Liver (tissue), 9 donors: ENCODE data around the gene KRTAP10-8. TPM values are rescaled to one million over a fixed set of nuclear protein-coding genes. Genes with fewer than 3 reads are reported as not detected.
"Not testable (repeated sequence)": the region's sequence is repeated elsewhere in the genome, so short reads cannot be mapped to it uniquely, and the experiment has no call there.

Experiments used
- DNase-seq: peaks from one replicate; pipeline ENCODE4 v3.0.0-alpha.2; 2017; ENCODE audit warnings: low spot score
- H3K27ac ChIP-seq, 2 donors: one replicate each; pipeline ENCODE4 v1.7.0; 2013; ENCODE audit warnings: inconsistent platforms in 2 of 2, low read length in 2 of 2, control low read depth in 1 of 2, low read depth in 1 of 2, mild to moderate bottlenecking in 1 of 2
- H3K27me3 ChIP-seq, 4 donors: one replicate each; pipeline versions ENCODE4 v1.6.1 to v1.7.0; 2013; ENCODE audit warnings: low read length in 3 of 4, inconsistent platforms in 1 of 4, mild to moderate bottlenecking in 1 of 4, moderate library complexity in 1 of 4; ENCODE audit not compliant: control insufficient read depth in 4 of 4, insufficient read depth in 4 of 4
- H3K36me3 ChIP-seq, 4 donors: one replicate each; pipeline versions ENCODE4 v1.6.1 to v1.7.0; 2013; ENCODE audit warnings: low read length in 3 of 4, mild to moderate bottlenecking in 3 of 4, low read depth in 1 of 4, moderate library complexity in 1 of 4; ENCODE audit not compliant: control insufficient read depth in 4 of 4, insufficient read depth in 3 of 4
- H3K4me1 ChIP-seq, 4 donors: one replicate each; pipeline versions ENCODE4 v1.6.1 to v1.7.0; 2013; ENCODE audit warnings: low read length in 3 of 4, mild to moderate bottlenecking in 3 of 4, moderate library complexity in 1 of 4; ENCODE audit not compliant: control insufficient read depth in 4 of 4, insufficient read depth in 4 of 4
- H3K4me3 ChIP-seq, 3 donors: one replicate each; pipeline versions ENCODE4 v1.6.1 to v1.7.0; 2013; ENCODE audit warnings: low read length in 3 of 3, control low read depth in 1 of 3, low read depth in 1 of 3, mild to moderate bottlenecking in 1 of 3
- H3K9ac ChIP-seq, 2 donors: one replicate each; pipeline ENCODE4 v1.7.0; 2013; ENCODE audit warnings: low read length in 2 of 2, mild to moderate bottlenecking in 2 of 2, moderate library complexity in 2 of 2, control low read depth in 1 of 2, low read depth in 1 of 2
- H3K9me3 ChIP-seq, 4 donors: one replicate each; pipeline versions ENCODE4 v1.6.1 to v1.7.0; 2013; ENCODE audit warnings: low read length in 3 of 4; ENCODE audit not compliant: control insufficient read depth in 4 of 4
- EGR1 ChIP-seq, 2 donors: IDR thresholded peaks; 2 replicates each; pipeline ENCODE4 v1.6.1; 2016 to 2018; ENCODE audit warnings: antibody characterized with exemption in 2 of 2, low read depth in 2 of 2
- FOXA2 ChIP-seq: IDR thresholded peaks from 2 replicates; pipeline ENCODE4 v1.6.1; 2016; ENCODE audit warnings: antibody characterized with exemption
- GABPA ChIP-seq, 2 donors: IDR thresholded peaks in 1 of 2; conservative IDR thresholded peaks in 1 of 2; 2 replicates each; pipeline ENCODE4 v1.6.1; 2016; ENCODE audit warnings: antibody characterized with exemption in 2 of 2, mild to moderate bottlenecking in 1 of 2, moderate library complexity in 1 of 2
- HNF4A ChIP-seq, 2 donors: conservative IDR thresholded peaks; 2 replicates each; pipeline ENCODE4 v1.6.1; 2016; ENCODE audit warnings: antibody characterized with exemption in 2 of 2, mild to moderate bottlenecking in 2 of 2
- HNF4G ChIP-seq: IDR thresholded peaks from 2 replicates; pipeline ENCODE4 v1.6.1; 2016; ENCODE audit warnings: antibody characterized with exemption
- NR2F2 ChIP-seq: IDR thresholded peaks from 2 replicates; pipeline ENCODE4 v1.6.1; 2016; ENCODE audit warnings: antibody characterized with exemption
- RAD21 ChIP-seq, 2 donors: IDR thresholded peaks; 2 replicates each; pipeline ENCODE4 v1.6.1; 2016; ENCODE audit warnings: antibody characterized with exemption in 2 of 2, mild to moderate bottlenecking in 2 of 2
- RXRA ChIP-seq, 2 donors: IDR thresholded peaks; 2 replicates each; pipeline ENCODE4 v1.6.1; 2017 to 2018; ENCODE audit warnings: antibody characterized with exemption in 2 of 2, mild to moderate bottlenecking in 1 of 2
- SP1 ChIP-seq: IDR thresholded peaks from 2 replicates; pipeline ENCODE4 v1.6.1; 2018; ENCODE audit warnings: antibody characterized with exemption, mild to moderate bottlenecking
- TAF1 ChIP-seq: conservative IDR thresholded peaks from 2 replicates; pipeline ENCODE4 v1.6.1; 2016; ENCODE audit warnings: antibody characterized with exemption, mild to moderate bottlenecking
- YY1 ChIP-seq: IDR thresholded peaks from 2 replicates; pipeline ENCODE4 v1.6.1; 2016; ENCODE audit warnings: antibody characterized with exemption, mild to moderate bottlenecking
- WGBS: extraction: QIAGEN DNeasy Blood & Tissue Kit; methylation state at CpG from one replicate; pipeline ENCODE4 v1.1.7; 2013; 5-methylcytosine and 5-hydroxymethylcytosine counted together
- polyA plus RNA-seq, 2 donors: library from polyadenylated mRNA; stranded (reverse) in 1 of 2; unstranded in 1 of 2; fragments of 200-250 nt in 1 of 2; fragments of >200 nt in 1 of 2; fragmentation: Nextera tagmentation in 1 of 2; extraction: Ambion mirVana in 1 of 2; gene quantifications; one replicate each; pipeline versions ENCODE4 v1.2.1 to v1.2.3, GENCODE V29; 2013 to 2015
- total RNA-seq, 2 donors: library from RNA; depleted of rRNA; stranded (reverse); fragments of >200 nt; gene quantifications; one replicate each; pipeline ENCODE4 v1.2.3, GENCODE V29; 2014
- TF ChIP-seq, protein P1 (sequence below): IDR thresholded peaks from 2 replicates; pipeline ENCODE4 v1.6.1; 2016; ENCODE audit warnings: antibody characterized with exemption
- TF ChIP-seq, protein P2 (sequence below): fragments of 150-350 bp; IDR thresholded peaks from 2 replicates; pipeline ENCODE4 v1.5.1; 2017; ENCODE audit warnings: improper control_type of control experiment, low read depth, low read length; ENCODE audit not compliant: missing input control
- TF ChIP-seq, protein P3 (sequence below): IDR thresholded peaks from 2 replicates; pipeline ENCODE4 v1.6.1; 2016; ENCODE audit warnings: antibody characterized with exemption, mild to moderate bottlenecking
- TF ChIP-seq, protein P4 (sequence below): IDR thresholded peaks from 2 replicates; pipeline ENCODE4 v1.6.1; 2016; ENCODE audit warnings: antibody characterized with exemption
- donor health status: healthy.
- donor health status: healthy.
- donor health status: healthy.
- donor health status: healthy.
- donor health status: healthy.

KRTAP10-8 gene
- total and polyA plus RNA-seq, 4 donors = not detected

DNA sequence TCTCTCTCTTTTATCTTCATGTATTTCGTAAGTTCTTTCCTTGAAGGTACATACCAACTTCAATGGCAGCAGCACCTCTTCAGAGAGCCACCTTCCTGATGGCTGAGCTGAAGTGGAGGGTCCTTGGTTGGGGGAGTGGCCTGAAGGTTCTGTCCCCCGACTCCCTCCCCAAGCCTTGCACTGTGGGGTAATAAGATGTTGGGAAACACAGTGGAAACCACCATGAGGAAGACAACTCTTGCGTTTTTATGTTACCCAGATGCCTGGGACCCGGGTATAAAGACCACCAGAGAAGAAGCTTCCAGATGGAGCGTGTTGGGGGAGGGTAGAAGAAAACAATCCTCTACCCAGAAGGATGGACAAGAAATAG is 46.6 kb downstream of the KRTAP10-8 start:
- WGBS = 79% methylated on average over 5 of the region's 5 CpGs
- Histone ChIP-seq H3K4me3 (no peak overlapping the region), H3K9ac (no peak overlapping the region), H3K27ac (no peak overlapping the region), H3K4me1 (no peaks in the 10 kb centered on the region), H3K9me3 (peaks cover 0 to 5% (median 0%) of the 10 kb centered on the region in 4 donors), H3K27me3 (no peaks in the 10 kb centered on the region), H3K36me3 (no peaks in the 10 kb centered on the region)
- TF ChIP-seq EGR1 (IDR thresholded peaks at IDR 0.05; ENCODE audit: low read depth in 2 of 2) (no peak), HNF4A (conservative IDR thresholded peaks at IDR 0.05) (no peak), HNF4G (no peak), RXRA (IDR thresholded peaks at IDR 0.05) (no peak), TAF1 (no peak), RAD21 (IDR thresholded peaks at IDR 0.05) (no peak), GABPA (IDR thresholded peaks at IDR 0.05 in 1 of 2, conservative IDR thresholded peaks at IDR 0.05 in 1 of 2) (no peak), FOXA2 (no peak)
- TF ChIP-seq, protein P1, sequence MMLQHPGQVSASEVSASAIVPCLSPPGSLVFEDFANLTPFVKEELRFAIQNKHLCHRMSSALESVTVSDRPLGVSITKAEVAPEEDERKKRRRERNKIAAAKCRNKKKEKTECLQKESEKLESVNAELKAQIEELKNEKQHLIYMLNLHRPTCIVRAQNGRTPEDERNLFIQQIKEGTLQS = no peak
- TF ChIP-seq, protein P2, sequence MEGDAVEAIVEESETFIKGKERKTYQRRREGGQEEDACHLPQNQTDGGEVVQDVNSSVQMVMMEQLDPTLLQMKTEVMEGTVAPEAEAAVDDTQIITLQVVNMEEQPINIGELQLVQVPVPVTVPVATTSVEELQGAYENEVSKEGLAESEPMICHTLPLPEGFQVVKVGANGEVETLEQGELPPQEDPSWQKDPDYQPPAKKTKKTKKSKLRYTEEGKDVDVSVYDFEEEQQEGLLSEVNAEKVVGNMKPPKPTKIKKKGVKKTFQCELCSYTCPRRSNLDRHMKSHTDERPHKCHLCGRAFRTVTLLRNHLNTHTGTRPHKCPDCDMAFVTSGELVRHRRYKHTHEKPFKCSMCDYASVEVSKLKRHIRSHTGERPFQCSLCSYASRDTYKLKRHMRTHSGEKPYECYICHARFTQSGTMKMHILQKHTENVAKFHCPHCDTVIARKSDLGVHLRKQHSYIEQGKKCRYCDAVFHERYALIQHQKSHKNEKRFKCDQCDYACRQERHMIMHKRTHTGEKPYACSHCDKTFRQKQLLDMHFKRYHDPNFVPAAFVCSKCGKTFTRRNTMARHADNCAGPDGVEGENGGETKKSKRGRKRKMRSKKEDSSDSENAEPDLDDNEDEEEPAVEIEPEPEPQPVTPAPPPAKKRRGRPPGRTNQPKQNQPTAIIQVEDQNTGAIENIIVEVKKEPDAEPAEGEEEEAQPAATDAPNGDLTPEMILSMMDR = no peak
- DNase-seq = no peak

DNA sequence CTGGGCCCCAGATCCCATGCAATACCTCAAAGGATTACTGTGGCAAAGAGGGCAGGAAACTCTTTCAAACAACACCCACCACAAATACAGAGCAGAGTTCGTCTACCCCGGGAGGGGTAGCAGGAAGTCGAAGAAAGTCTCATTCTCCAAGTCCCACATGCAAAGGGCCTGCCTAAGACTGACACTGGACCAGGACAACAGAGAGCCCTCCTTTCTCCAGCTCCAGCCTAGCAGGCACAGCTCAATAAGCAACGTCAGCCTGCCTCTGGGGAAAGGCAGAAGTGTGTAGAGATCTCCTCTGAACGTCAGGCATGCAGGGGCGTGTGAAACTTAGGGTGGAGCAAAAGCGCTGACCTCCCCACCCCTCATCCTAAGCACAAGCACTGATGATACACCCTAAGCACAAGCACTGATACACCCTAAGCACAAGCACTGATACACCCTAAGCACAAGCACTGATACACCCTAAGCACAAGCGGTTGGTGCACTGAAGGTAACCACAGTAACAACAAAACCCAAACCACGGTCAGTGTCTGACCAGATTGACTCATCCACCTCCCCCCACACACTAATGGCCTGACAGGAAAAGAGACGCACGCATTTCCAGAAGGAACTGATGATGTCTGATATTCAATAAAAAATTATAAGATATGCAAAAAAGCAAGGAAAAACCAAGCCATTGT is 47.2 kb downstream of the KRTAP10-8 start:
- WGBS = 51% methylated on average over 11 of the region's 11 CpGs
- H3K27ac ChIP-seq = no peak overlapping the region
- no peak overlapping the region for H3K9ac ChIP-seq
- no peaks in the 10 kb centered on the region for H3K4me1 ChIP-seq
- H3K9me3 ChIP-seq = peaks cover 0 to 5% (median 0%) of the 10 kb centered on the region in 4 donors
- DNase-seq = no peak
- H3K4me3 ChIP-seq = no peak overlapping the region
- no peaks in the 10 kb centered on the region for H3K27me3 ChIP-seq
- no peak for TF ChIP-seq EGR1 (IDR thresholded peaks at IDR 0.05; ENCODE audit: low read depth in 2 of 2)
- TF ChIP-seq, protein P3, sequence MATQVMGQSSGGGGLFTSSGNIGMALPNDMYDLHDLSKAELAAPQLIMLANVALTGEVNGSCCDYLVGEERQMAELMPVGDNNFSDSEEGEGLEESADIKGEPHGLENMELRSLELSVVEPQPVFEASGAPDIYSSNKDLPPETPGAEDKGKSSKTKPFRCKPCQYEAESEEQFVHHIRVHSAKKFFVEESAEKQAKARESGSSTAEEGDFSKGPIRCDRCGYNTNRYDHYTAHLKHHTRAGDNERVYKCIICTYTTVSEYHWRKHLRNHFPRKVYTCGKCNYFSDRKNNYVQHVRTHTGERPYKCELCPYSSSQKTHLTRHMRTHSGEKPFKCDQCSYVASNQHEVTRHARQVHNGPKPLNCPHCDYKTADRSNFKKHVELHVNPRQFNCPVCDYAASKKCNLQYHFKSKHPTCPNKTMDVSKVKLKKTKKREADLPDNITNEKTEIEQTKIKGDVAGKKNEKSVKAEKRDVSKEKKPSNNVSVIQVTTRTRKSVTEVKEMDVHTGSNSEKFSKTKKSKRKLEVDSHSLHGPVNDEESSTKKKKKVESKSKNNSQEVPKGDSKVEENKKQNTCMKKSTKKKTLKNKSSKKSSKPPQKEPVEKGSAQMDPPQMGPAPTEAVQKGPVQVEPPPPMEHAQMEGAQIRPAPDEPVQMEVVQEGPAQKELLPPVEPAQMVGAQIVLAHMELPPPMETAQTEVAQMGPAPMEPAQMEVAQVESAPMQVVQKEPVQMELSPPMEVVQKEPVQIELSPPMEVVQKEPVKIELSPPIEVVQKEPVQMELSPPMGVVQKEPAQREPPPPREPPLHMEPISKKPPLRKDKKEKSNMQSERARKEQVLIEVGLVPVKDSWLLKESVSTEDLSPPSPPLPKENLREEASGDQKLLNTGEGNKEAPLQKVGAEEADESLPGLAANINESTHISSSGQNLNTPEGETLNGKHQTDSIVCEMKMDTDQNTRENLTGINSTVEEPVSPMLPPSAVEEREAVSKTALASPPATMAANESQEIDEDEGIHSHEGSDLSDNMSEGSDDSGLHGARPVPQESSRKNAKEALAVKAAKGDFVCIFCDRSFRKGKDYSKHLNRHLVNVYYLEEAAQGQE = no peak
- no peak for TF ChIP-seq FOXA2
- TF ChIP-seq SP1 = no peak
- TF ChIP-seq NR2F2 = no peak
- no peak for TF ChIP-seq HNF4G
- TF ChIP-seq GABPA (IDR thresholded peaks at IDR 0.05 in 1 of 2, conservative IDR thresholded peaks at IDR 0.05 in 1 of 2) = no peak
- TF ChIP-seq YY1 = no peak
- TF ChIP-seq RAD21 (IDR thresholded peaks at IDR 0.05) = no peak
- TF ChIP-seq, protein P4, sequence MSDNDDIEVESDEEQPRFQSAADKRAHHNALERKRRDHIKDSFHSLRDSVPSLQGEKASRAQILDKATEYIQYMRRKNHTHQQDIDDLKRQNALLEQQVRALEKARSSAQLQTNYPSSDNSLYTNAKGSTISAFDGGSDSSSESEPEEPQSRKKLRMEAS = no peak
- H3K36me3 ChIP-seq = no peaks in the 10 kb centered on the region

DNA sequence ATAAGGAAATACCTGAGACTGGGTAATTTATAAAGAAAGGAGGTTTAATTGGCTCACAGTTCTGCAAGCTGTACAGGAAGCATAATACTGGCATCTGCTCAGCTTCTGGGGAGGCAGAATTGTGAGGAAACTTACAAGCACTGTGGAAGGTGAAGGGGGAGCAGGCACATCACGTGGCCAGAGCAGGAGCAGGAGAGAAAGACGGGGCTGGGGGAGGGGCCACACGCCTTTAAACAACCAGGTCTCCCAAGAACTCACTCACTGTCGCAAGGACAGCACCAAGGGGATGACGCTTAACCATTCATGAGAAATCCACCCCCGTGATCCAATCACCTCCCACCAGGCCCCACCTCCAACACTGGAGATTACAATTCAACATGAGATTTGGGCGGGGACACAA is 49.7 kb downstream of the KRTAP10-8 start:
- WGBS = 55% methylated on average over 7 of the region's 7 CpGs
- not testable (repeated sequence) for H3K27me3 ChIP-seq, H3K4me1 ChIP-seq, H3K27ac ChIP-seq, H3K9me3 ChIP-seq, DNase-seq, H3K4me3 ChIP-seq, H3K36me3 ChIP-seq, H3K9ac ChIP-seq
